Stimulated activated CD4-positive, alpha-beta T cell treated with anti-CD3 and anti-CD28 coated beads, Interleukin-2, amount 100 ng/mL, for 48 hours (primary cell): Measurements from ENCODE around the gene KANSL1L.
A peak's percentile ranks its signal among the peaks of the same experiment; 100 is the strongest.

Experiments used
- DNase-seq, 2 donors: peaks; one replicate each; pipeline ENCODE4 v3.0.0-alpha.2; 2020

The KANSL1L gene

DNA sequence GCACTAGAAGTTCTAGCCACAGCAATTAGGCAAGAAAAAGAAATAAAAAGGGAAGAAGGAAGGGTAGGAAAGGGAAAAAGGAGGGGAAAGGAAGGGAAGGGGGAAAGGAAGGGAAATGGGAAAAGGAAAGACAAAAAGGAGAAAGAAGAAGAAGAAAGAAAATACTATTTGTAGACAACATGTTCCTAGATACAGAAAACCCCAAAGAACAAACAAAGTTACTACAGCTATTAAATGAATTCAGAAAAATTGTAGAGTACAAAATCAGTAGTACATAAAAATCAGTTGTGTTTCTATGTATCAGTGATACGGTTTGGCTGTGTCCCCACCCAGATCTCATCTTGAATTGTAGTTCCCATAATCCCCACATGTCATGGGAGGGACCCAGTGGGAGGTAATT is 116.5 kb downstream of the KANSL1L start:
- no peak for DNase-seq

DNA sequence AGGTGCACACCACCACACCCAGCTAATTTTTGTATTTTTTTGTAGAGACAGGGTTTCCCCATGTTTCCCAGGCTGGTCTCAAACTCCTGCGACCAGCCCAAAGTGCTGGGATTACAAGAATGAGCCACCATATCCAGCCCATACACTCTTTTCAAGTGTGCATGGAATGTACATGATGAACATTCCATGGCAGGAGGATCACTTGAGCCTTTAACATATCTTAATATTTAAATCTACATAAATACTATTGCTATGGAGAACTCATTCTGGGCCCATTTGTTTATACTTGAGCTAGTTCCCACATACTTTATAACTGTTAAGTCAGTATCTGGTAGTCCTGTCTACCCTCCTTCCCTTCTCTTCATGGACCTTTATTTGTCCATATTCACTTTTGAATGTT is 120.3 kb downstream of the KANSL1L start:
- no peak for DNase-seq

DNA sequence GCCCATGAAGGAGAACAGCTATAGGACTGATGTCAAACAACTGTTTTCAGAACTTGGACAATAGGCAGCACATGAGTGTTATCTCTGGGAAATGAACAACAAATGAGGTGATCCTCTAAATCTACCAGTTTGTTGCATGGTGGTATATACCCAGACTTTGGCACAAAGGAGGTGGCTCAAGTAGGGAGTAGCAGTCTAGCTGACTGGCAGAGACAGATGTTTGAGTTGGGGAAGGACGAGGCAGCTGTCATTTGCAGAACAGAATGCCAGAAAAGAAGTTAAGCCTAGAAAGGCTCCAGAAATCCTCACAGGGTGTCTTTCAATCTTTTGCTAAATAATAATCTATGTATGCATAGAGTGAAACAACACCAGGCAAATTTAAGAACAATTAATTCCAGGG is 121.4 kb downstream of the KANSL1L start:
- no peak for DNase-seq

DNA sequence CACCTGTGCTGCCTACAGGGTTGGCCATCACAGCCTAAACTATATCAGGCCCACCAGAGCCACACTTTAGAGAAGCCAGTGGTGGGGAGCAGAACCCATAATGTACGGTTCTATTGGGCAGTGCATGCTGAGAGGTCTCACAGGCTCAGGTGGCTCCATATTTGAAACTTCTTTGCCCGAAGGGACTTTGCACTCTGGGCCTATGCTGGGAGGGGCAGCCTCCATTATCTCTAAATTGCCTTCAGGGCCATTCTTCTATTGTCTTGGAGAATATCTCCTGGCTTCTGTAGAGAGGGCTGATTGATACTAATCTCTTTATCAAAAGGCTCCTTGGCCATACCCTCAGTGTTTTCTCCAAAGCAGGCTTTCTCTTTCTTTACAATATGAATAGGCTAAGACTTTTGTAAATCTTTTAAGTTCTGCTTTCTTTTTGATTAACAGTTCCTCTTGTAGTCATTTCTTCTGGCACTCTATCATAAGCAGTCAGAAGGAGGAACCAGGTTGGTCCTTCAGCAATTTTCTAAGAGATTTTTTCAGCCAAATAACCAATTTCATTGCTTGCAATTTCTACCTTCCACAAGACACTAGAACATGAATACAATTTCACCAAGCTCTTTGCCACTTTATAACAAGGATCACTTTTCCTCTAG is 124.2 kb downstream of the KANSL1L start:
- DNase-seq = no peak

DNA sequence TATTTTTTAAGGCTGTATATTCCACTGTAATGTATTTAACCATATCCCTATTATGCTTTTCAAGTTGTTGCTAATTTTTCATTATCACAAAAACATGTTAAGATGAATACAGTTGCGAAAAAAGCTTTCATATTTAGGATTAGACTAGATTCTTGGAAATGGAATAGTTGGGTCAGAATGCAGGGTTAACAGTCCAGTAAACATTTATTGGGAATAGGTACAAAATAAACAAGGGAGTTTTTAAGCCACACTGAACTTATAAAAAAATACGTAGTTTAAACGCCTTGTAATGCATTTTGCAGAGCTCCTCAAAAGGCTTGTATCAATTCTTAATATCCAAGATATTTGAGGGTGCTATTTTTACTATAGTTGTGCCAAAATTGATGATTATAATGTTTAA is 133.1 kb downstream of the KANSL1L start:
- DNase-seq = no peak

DNA sequence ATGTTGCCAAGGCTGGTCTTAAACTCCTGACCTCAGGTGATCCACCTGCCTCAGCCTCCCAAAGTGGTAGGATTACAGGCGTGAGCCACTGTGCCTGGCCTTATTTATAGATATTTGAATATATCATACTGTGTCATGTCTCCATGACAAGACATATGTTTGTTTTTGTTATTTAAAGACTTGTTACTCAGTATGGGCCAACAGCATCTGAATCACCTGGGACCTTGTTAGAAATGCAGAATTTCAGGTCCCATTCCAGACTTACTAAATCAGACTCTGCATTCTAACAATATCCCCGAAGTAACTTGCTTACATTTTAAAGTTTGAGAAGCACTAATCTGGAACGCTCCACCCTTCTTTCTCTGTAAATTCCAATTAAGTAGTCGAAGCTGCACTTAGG is 135.5 kb downstream of the KANSL1L start:
- DNase-seq = no peak

DNA sequence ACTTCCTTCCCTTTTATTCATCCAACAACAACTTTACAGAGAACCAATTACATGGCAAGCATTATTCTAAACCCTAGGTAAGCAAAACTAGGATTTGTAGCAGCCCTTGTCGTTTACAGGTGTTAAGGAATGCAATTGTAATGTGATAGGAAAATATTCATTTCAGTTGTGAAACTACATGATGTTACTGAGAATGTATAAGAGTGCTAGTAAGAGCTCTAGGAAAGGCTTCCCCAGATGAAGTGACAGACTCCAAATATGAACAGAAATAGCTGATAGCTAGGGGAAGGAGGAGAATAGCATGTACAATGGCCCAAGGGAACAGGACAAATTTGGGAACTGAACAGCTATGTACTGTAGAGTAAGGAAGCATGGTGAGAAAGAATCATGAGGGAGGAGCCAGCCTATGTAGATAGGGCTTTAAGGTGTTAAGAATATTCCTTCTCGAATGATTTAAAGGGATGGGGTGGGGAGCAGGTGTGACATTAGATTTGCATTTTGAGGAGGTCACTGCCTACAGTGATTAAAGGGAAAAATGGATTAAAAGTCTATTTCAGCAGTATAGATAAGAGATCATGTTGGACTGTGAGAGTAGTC is 137.0 kb downstream of the KANSL1L start:
- DNase-seq = no peak

DNA sequence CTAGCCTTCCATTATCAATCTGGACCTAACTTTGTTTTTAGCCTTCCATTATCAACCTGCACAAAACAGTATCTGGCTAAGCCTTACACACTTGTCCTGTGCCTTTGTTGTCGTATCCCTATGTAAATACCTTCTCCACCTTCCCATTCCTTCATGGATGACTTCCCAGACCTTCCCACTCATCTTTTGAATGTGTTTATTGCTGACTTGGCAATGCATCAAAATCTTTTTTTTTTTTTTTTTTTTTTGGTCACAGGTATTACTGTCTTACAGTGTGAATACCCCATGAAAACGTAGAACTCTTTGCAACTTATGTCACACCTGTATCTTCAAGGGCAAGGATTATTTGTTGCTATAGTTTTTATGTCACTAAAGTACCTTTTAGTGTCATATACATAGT is 143.0 kb downstream of the KANSL1L start:
- DNase-seq = no peak

DNA sequence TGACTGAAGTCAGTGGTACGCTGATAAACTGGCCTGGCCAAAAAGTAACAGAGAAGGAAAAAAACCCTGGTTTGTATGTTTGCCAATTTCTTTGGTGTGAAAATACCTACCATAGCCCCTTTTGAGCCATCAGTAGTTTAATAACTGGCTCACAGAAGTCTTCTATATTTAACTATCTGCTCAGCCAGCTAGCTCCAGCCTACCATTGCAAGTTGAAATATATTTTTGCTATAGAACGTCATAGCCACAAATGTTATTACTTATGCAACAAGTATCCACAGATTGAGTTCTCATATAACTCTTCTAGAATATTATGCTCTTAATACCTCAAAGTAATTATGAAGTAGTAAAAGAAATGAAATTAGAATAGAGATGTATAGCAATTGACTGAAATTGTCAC is 143.6 kb downstream of the KANSL1L start:
- DNase-seq = no peak

DNA sequence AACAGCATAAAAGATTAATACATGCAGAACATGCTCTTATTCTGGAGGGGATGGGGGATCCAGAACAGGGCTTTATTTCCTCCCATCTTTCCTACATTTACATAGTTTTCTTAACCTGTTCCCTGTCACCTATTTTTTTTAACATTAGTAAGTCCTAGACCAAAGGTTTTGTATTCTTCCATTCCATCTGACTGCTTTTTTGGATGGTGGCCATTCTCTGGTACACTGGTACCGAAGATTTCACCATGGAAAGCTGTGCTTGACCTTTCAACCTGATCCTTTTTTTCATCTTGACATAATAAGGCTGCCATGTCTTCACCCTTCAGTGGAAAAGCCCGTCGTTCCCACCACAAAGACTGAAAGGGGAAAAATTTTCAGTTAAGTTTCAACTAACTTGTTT is 148.4 kb downstream of the KANSL1L start:
- no peak for DNase-seq

DNA sequence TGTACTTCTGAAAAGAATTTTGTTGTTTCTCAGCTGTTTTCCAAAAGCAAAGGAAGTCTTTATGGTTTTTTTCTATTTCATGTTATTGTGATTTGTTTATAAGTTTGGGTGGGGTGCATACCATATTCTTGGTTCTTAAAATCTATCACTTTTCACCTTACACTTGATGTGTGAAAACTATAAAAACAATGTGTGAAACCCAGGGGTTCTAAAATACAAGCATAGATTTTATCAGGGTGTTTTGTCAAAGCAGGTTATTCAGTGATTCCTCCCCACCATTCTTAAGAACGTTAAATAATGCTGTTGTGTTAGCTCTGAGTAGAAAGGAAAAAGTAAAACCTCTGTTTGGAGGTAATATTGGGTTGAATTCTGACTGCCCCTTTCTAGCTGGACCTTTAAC is 151.1 kb downstream of the KANSL1L start:
- no peak for DNase-seq

DNA sequence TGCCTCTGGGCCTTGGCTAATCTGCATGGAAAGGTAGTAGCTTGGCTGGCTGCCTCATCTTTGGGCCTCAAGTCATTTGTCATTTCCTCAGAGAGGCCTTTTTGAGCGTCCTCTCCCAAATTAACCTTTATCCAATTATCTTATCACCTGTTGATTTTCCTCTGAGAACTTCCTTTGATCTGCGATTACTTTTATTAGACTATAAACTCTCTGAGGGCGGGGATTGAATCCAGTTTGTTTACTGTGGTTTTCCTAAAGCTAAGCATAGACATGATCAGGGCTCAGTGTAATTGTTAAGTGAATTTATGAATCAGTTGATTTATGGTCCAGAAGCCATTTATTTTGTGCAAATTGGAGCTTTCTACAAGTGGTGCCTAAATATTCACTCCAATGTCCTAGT is 161.3 kb downstream of the KANSL1L start:
- no peak for DNase-seq

DNA sequence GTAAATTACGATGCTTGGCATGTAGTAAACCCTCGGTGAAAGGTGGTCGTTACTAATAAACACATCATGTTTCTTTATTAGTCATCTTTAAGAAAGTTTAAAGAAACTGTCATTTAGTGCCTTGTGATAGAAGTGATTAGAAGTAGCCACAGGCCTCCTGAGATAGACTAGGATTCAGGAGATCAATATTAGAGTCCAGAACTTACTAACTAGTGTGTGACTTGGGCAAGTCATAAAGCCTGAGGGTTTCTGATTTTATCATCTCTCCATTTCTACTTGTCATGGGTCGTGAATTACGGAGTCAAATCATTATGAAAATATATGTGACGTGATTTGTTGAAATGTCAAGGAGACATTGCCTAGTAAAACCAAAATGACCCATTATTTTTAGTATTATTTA is 162.1 kb downstream of the KANSL1L start:
- DNase-seq = no peak

DNA sequence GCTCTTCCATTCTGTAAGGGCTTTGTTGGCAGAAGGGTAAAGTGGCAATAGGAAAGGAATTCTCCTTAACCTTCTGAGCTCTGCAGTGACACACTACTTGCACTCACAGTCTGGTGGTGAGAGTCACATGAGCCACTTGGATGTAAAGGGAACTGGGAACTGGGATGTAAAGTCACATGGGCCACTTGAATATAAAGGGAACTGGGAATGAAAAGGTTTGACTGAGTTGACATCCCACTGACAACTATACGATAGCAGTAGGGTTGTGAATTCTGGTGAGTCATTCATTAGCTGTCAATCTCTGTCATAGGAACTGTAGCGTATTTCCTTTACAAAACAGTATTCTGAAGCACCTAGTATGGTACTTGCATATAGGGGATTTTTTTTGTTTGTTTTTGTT is 163.3 kb downstream of the KANSL1L start:
- no peak for DNase-seq

DNA sequence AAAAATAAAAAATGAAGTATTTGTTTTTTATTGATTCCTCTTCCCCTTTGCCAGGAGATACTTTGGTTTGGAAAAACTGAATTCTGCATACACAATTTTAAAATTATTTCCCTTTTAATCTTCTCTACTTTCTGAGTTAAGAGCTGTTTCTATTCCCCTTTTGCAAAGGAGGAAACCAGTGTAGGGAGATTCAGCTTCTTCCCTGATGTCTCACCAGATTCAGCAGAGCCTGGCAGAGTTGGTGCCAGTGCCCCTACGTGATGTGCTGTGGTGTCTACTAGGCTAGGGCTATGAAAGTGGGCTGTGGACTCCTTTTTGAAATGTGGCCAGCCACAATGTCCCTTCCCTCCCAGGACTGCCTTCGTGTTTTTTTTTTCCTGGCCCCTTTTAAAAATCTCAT is 166.3 kb downstream of the KANSL1L start:
- DNase-seq = no peak

DNA sequence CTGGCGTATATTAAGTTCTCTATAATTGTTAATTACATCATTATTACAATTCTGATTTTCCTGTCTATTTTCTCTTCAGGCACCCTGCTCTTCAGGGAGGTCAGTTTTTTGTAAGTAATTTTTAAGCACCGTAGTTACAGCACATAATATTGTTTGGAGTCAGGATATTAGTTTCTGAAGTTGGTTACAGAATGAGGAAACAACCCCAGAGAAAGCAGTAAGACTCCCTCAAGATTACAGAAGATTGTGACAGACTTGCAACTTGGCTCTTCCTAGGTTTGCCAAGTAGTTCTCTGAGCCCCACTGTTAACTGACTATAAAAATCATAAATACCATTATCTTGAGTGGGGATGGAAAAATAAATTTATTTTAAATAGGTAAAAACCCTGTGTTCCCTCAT is 167.8 kb downstream of the KANSL1L start:
- DNase-seq = no peak

DNA sequence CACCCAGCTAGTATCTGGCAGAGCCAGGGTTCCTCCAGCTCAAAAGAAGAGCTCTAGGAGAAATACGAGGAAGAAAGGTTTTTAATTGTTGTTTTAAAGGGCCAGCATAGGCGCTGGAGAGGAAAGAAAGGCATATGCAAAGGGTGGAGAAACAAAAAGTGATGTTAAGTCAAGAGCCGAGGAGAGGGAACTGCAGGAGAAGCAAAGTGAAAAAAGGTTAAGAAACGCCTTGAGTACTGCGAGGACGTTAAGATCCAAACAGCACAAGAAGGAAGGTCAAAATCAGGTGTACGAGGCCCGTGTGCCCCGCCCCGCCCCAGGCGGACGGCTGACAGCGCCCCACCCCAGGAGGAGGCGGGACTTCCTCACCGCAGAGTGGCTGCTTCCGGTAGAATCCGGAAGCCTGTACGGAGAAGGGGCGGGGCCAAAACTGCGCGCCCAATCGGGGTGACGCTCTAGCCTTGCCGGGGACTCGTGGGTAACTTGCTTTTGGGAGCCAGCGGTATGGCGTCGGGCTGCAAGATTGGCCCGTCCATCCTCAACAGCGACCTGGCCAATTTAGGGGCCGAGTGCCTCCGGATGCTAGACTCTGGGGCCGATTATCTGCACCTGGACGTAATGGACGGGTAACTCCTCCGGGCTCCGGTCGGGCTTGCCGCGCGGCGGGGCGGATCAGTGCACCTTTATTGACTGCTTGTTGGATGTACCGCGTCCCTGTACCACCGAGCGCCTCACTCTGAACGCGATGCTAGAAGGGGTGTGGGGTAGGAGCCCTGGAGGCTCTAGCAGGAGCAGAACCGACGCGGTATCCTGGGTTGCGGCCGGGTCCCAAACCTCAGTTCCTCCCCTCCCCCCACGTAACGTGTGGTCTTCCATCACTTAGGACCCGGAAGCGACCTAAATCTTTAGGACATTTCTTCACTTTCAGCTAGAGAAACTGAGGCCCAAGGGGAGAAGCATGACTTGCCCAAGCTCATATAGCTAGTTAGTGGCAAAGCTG is 168.8 kb downstream of the KANSL1L start, which contains the start of gene RPE:
Gene RPE, plus strand, starts transcription at position 481 of the 1,000 bp plus-strand sequence. Its CDS starts 24 bp downstream, at position 505.
- peak; percentile 97 for DNase-seq

DNA sequence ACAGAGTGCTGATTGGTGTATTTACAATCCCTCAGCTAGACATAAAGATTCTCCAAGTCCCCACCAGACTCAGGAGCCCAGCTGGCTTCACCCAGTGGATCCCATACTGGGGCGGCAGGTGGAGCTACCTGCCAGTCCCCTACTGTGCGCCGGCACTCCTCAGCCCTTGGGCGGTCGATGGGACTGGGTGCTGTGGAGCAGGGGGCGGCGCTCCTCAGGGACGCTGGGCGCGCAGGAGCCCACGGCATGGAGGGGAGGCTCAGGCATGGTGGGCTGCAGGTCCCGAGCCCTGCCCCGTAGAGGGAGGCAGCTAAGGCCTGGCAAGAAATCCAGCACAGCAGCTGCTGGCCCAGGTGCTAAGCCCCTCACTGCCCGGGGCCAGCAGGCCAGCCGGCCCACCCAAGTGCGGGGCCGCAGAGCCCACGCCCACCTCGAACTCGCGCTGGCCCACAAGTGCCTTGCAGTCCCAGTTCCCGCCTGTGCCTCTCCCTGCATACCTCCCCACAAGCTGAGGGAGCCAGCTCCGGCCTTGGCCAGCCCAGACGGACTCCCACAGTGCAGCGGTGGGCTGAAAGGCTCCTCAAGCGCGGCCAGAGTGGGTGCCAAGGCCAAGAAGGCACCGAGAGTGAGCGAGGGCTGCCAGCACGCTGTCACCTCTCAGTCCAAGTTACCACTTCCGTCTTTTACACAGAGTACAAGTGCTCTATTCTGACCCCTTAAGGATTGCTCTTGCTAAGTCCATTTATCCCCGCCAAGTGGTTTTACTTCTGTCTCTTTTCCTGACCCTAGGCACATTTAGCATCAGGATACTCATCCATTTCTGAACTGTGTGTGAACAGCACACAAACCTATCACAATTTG is 170.5 kb downstream of the KANSL1L start:
- DNase-seq = no peak

DNA sequence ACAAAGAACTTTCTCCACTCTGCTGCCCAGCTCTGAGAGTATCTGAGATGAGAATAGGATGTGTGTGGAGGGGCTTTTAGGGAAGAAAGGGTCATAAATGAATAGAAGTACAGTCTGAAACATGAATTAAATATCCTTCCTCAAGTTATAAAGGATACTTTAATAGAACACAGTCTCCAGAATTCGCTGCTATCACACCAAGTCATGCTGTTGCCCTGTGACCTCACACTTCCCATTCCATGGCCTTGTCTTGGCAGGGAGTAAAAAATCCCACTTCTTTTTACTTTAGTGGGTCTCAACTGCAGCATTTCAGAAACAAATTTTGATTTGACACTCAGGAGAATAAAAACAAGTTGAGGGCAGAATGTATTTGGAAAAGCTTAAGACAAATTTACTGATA is 172.6 kb downstream of the KANSL1L start:
- no peak for DNase-seq

DNA sequence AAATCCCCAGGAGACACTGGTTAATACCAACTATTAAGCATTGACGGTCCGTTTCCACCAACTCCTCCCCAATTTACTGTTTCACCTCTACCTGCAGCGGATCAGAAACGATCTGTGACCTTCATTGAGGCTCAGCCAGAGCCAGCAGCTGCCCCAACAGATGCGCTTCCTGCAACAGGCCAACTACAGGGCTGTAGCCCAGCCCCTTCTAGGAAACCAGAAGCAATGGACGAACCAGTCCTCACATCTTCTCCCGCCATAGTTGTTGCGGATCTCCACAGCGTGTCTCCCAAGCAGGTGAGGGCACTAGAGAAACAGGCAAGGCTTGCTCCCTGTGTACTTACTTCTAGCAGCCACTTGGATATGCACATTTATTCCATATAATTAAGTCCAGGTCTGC is 177.2 kb downstream of the KANSL1L start:
- no peak for DNase-seq

DNA sequence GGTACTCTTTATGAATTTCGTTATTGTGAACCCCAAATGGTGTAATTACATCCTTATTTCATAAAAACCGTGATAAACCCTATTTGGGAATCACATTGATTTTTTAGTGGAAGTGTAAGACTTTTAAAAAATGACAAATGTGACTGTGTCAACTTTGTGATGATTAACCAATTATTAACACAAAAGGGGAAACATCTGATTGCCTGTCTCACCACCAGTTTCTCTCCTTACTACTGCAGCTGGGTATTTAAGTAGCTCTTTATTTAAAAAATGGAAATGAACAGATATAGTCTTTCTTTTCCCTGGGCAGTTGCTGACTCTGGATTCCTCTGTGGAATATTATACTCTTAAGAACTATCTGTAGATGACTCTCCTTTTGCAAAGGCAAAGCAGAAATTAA is 180.4 kb downstream of the KANSL1L start:
- no peak for DNase-seq

DNA sequence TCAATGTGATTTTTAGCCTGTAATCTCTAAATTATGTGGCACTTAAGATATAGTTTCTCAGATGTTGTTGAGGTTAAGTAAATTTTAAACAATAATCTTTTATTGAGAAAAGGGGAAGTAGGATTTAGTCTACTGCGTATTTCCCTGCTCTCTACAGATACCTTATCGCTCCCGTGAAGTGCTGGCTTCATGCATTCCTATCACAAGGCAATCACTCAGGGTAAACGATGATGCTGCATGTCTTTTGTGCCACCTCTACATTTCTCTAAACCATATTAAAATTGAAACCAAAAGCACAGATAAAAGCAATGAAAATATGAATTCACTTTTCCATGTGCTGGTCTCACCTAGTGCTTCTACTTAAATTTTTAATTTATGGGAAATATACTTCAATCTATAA is 183.2 kb downstream of the KANSL1L start:
- no peak for DNase-seq

DNA sequence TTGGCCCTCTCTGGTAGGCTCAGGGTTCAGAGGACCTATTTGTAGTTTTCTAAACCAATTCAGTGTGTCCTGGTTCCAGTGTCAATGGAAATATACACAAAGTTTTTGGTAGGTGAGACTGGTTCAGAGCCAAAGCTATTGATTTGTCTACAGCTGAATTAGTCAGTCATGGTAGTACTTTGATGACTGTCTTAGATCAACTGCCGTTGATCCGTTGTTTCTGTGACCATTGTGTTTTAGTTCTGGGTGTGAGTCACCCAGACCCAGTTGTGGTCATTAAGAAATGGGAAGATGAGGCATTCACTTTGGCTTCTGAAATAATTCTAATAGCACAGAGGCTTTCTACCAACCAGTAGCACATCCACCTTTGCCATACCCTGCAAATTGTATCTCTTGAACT is 184.8 kb downstream of the KANSL1L start:
- no peak for DNase-seq
